Suprapubic skin (tissue), 3 donors: ENCODE measurements around the gene PIP4P1.

ENCODE experiments used
- EP300 ChIP-seq: sonication (generic); formaldehyde crosslinking; IDR thresholded peaks from one replicate; pipeline ENCODE4 v1.6.1; 2017; ENCODE audit warnings: antibody characterized with exemption
- POLR2A ChIP-seq, 2 donors: fragments of 450-650 bp; IDR thresholded peaks; one replicate each; pipeline ENCODE4 v1.6.1; 2017; ENCODE audit warnings: antibody characterized with exemption in 2 of 2, mild to moderate bottlenecking in 2 of 2, moderate library complexity in 2 of 2
- TF ChIP-seq, protein P1 (sequence below), 2 donors: fragments of 200-600 bp in 1 of 2; fragments of 450-650 bp in 1 of 2; sonication (generic) in 1 of 2; IDR thresholded peaks; one replicate each; pipeline ENCODE4 v1.5.1; 2016 to 2019; ENCODE audit warnings: antibody characterized with exemption in 2 of 2, mild to moderate bottlenecking in 1 of 2, moderate library complexity in 1 of 2

DNA sequence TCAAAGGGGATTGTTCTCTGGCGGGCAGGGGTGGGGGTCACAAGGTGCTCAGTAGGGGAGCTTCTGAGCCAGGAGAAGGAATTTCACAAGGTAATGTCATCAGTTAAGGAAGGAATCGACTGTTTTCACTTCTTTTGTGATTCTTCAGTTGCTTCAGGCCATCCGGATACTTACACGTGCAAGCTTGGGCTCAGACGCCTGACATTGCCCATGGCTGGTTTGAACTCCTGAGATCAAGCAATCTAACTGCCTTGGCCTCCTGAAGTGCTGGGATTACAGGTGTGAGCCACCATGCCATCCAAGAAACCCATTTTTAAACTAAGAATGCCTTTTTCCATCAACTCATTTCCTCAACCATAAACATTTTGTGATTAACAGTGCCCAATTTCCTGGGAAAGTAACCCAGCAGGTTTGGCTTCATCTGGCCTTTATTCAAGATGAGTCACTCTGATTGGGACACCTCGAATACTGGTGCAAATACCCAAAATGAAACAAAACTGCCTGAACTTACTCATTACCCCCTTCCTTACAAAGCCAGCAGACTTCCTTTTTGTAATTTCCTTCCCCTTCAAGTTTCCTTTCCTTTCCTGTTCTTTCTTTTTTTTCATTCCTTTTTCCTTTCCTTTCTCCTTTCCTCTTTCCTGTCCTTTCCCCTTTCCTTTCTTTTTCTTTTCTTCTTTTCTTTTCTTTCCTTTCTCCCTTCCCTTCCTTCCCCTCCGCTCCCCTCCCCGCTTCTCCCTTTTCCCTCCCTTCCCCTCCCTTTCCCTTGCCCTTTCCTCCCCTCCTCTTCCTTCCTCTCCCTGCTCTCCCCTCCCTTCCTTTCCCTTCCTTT lies 33.9 kb upstream of the PIP4P1 start:
- TF ChIP-seq, protein P1, sequence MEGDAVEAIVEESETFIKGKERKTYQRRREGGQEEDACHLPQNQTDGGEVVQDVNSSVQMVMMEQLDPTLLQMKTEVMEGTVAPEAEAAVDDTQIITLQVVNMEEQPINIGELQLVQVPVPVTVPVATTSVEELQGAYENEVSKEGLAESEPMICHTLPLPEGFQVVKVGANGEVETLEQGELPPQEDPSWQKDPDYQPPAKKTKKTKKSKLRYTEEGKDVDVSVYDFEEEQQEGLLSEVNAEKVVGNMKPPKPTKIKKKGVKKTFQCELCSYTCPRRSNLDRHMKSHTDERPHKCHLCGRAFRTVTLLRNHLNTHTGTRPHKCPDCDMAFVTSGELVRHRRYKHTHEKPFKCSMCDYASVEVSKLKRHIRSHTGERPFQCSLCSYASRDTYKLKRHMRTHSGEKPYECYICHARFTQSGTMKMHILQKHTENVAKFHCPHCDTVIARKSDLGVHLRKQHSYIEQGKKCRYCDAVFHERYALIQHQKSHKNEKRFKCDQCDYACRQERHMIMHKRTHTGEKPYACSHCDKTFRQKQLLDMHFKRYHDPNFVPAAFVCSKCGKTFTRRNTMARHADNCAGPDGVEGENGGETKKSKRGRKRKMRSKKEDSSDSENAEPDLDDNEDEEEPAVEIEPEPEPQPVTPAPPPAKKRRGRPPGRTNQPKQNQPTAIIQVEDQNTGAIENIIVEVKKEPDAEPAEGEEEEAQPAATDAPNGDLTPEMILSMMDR (IDR thresholded peaks at IDR 0.05), result no peak
- no peak for TF ChIP-seq EP300
- no peak for TF ChIP-seq POLR2A (IDR thresholded peaks at IDR 0.05)
